IPS-NIHi7 (cell line): Measurements from ENCODE around the gene TUBGCP2.

Experiments used
- DNase-seq: peaks from one replicate; pipeline ENCODE4 v3.0.0; 2012; ENCODE audit warnings: mixed read lengths; ENCODE audit errors: extremely low spot score

Gene TUBGCP2

GRCh38 chr10:133343558-133343957 lies 34.9 kb upstream of the TUBGCP2 start:
- DNase-seq, result no peak

GRCh38 chr10:133342942-133343341 lies 34.3 kb upstream of the TUBGCP2 start:
- no peak for DNase-seq

- no peak for DNase-seq
These were observed 33.3 kb upstream of the TUBGCP2 start for GRCh38 chr10:133341983-133342382.

GRCh38 chr10:133339708-133340380 lies 31.2 kb upstream of the TUBGCP2 start:
- DNase-seq, result no peak

- DNase-seq, result no peak
These were observed 29.7 kb upstream of the TUBGCP2 start for GRCh38 chr10:133338080-133339071.

GRCh38 chr10:133337370-133337725 lies 28.7 kb upstream of the TUBGCP2 start:
- DNase-seq, result no peak

GRCh38 chr10:133336577-133337369 lies 28.1 kb upstream of the TUBGCP2 start, which contains the start of gene CALY:
CALY (minus strand) TSS chr10:133336896; CDS start chr10:133328989, 7,907 bp downstream.
- DNase-seq, result peak; percentile 73

GRCh38 chr10:133336118-133336576 lies 27.5 kb upstream of the TUBGCP2 start:
- DNase-seq, result no peak

GRCh38 chr10:133335246-133336117 lies 26.8 kb upstream of the TUBGCP2 start:
- DNase-seq, result peak; percentile 53

GRCh38 chr10:133334503-133335245 lies 26.0 kb upstream of the TUBGCP2 start:
- no peak for DNase-seq

- DNase-seq, result no peak
These were observed 24.4 kb upstream of the TUBGCP2 start for GRCh38 chr10:133332936-133333699.

GRCh38 chr10:133329491-133330202 lies 21.0 kb upstream of the TUBGCP2 start:
- DNase-seq, result peak; percentile 87

- no peak for DNase-seq
These were observed 20.0 kb upstream of the TUBGCP2 start for GRCh38 chr10:133328358-133329343.

GRCh38 chr10:133327651-133328357 lies 19.1 kb upstream of the TUBGCP2 start:
- DNase-seq, result no peak

GRCh38 chr10:133326745-133327650 lies 18.3 kb upstream of the TUBGCP2 start:
- no peak for DNase-seq

GRCh38 chr10:133326223-133326551 lies 17.5 kb upstream of the TUBGCP2 start:
- no peak for DNase-seq
